BJ (cell line): Measurements from ENCODE around the gene SHLD1. TPM values are rescaled to one million over a fixed set of nuclear protein-coding genes. Genes with fewer than 3 reads are reported as not detected.

ENCODE experiments used
- CTCF ChIA-PET: fragments of 350-600 bp; formaldehyde crosslinking; extraction: SDS; loops from one replicate; lab custom pipeline; 2021; ENCODE audit warnings: antibody characterized with exemption, inconsistent platforms; lab: Yijun Ruan, JAX
- POLR2A ChIA-PET: fragments of 300-600 bp; sonication (Branson Sonifier 250); formaldehyde crosslinking; extraction: SDS; loops from one replicate; lab custom pipeline; 2021; ENCODE audit warnings: antibody characterized with exemption; lab: Charles Lee
- DNase-seq: peaks from one replicate; pipeline ENCODE4 v3.0.0-alpha.2; 2011; ENCODE audit warnings: low read depth
- H3K27me3 ChIP-seq: 2 replicates; pipeline ENCODE4 v1.6.0; 2011; ENCODE audit warnings: low read length; ENCODE audit not compliant: control insufficient read depth, insufficient read depth
- H3K36me3 ChIP-seq: 2 replicates; pipeline ENCODE4 v1.5.1; 2011; ENCODE audit warnings: low read length; ENCODE audit not compliant: control insufficient read depth, insufficient read depth
- H3K4me3 ChIP-seq: 2 replicates; pipeline ENCODE4 v1.5.1; 2011; ENCODE audit warnings: low read depth, mild to moderate bottlenecking, control low read depth, low read length
- CTCF ChIP-seq: IDR thresholded peaks from 2 replicates; pipeline ENCODE4 v1.5.1; 2011; ENCODE audit warnings: low read depth, mild to moderate bottlenecking, control low read depth, inconsistent platforms, low read length, moderate library complexity; ENCODE audit not compliant: insufficient read depth
- polyA plus RNA-seq: library from polyadenylated mRNA; depleted of rRNA; stranded (reverse); fragments of >200 nt; gene quantifications from 2 replicates; pipeline ENCODE4 v1.2.3, GENCODE V29; 2011

The SHLD1 gene
- polyA plus RNA-seq, 1 experiment = 2.0 TPM

DNA sequence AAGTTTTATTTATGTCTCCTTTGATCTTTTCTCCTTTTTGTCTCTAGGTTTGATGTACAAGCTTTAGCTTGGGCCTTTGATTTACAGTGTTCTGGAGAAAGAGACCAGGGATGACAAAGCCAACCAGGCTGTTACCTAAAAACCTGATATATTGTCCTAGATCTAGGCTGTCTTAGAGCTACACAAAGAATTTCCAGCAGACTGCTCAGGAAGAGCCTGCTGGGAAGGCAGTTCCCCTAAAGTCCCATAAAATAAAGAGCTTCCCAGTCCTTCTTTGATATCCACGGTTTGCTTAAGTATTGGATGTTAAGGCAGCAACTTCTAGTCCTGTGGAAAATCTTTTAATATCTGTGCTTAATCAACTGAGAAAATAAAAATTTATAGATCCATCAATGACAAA lies 70.5 kb downstream of the SHLD1 start:
- CTCF ChIA-PET = no interaction called here
- no peaks in the 10 kb centered on the region for H3K36me3 ChIP-seq
- TF ChIP-seq CTCF = no peak
- no peaks in the 10 kb centered on the region for H3K27me3 ChIP-seq
- no peak for DNase-seq
- no peak overlapping the region for H3K4me3 ChIP-seq
- POLR2A ChIA-PET = no interaction called here

GRCh38 chr20:5821627-5822215 lies 71.5 kb downstream of the SHLD1 start:
- POLR2A ChIA-PET = no interaction called here
- H3K27me3 ChIP-seq = no peaks in the 10 kb centered on the region
- DNase-seq = no peak
- no peaks in the 10 kb centered on the region for H3K36me3 ChIP-seq
- H3K4me3 ChIP-seq = no peak overlapping the region
- TF ChIP-seq CTCF = no peak
- CTCF ChIA-PET = interaction anchor here (0.5 kb wide), 1 partner anchor 262 kb away, joined by 5 read pairs; no protein-coding TSS in a partner anchor

- H3K4me3 ChIP-seq = no peak overlapping the region
- H3K36me3 ChIP-seq = no peaks in the 10 kb centered on the region
- CTCF ChIA-PET = no interaction called here
- no peak for DNase-seq
- TF ChIP-seq CTCF = no peak
- H3K27me3 ChIP-seq = no peaks in the 10 kb centered on the region
- POLR2A ChIA-PET = no interaction called here
Measured at GRCh38 chr20:5822569-5822968, 72.4 kb downstream of the SHLD1 start.

DNA sequence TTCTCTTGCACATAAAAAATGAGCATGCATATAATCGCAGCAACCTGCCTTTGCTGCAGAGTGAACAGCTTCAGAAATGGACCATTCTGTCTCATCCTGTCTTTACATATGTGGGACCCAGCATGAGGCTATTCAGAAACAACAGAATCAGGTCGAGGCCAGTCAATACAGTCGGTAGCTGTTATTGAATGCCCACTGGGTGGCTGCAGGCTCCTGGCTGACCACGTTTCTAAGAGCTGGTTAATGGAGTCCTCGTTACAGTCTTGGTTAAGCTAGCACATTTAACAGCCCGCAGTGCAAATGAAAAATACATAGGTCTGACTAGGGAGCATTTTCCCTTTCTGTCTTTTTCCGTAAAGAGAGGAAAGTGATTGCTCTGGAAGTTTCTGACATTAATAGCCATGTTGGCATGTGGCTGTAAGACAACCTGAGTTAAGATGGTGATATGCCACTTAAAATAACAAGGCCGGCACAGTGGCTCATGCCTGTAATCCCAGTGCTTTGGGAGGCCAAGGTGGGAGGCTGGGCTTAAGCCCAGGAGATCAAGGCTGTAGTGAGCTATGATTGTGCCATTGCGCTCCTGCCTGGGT lies 75.0 kb downstream of the SHLD1 start:
- ChIA-PET POLR2A (no interaction called here), CTCF (interaction anchor here (1.5 kb wide), 1 partner anchor 37 kb away, joined by 5 read pairs; no protein-coding TSS in a partner anchor)
- DNase-seq = no peak

More for the DNA sequence above, 75.0 kb downstream of the SHLD1 start:
- Histone ChIP-seq H3K4me3 (no peak overlapping the region), H3K27me3 (no peaks in the 10 kb centered on the region), H3K36me3 (no peaks in the 10 kb centered on the region)
- no peak for TF ChIP-seq CTCF
